Transverse colon (tissue), 4 donors: ENCODE data around the gene PTRH1.

Experiments
- POLR2AphosphoS5 ChIP-seq, 3 donors: sonication (generic); formaldehyde crosslinking; IDR thresholded peaks; one replicate each; pipeline ENCODE4 v1.6.1; 2016; ENCODE audit warnings: antibody characterized with exemption in 3 of 3
- TF ChIP-seq, protein P1 (sequence below), 5 experiments: fragments of 200-600 bp in 3 of 5; fragments of 450-650 bp in 2 of 5; sonication (generic) in 3 of 5; IDR thresholded peaks; 1 replicate in 2 of 5; 2 replicates in 3 of 5; pipeline ENCODE4 v1.5.1; 2016 to 2017; ENCODE audit warnings: antibody characterized with exemption in 5 of 5, inconsistent platforms in 3 of 5, mild to moderate bottlenecking in 2 of 5, moderate library complexity in 1 of 5

GRCh38 chr9:127739614-127740330, 24.3 kb upstream of the PTRH1 start:
- TF ChIP-seq POLR2AphosphoS5 (IDR thresholded peaks at IDR 0.05) = no peak
- TF ChIP-seq, protein P1, sequence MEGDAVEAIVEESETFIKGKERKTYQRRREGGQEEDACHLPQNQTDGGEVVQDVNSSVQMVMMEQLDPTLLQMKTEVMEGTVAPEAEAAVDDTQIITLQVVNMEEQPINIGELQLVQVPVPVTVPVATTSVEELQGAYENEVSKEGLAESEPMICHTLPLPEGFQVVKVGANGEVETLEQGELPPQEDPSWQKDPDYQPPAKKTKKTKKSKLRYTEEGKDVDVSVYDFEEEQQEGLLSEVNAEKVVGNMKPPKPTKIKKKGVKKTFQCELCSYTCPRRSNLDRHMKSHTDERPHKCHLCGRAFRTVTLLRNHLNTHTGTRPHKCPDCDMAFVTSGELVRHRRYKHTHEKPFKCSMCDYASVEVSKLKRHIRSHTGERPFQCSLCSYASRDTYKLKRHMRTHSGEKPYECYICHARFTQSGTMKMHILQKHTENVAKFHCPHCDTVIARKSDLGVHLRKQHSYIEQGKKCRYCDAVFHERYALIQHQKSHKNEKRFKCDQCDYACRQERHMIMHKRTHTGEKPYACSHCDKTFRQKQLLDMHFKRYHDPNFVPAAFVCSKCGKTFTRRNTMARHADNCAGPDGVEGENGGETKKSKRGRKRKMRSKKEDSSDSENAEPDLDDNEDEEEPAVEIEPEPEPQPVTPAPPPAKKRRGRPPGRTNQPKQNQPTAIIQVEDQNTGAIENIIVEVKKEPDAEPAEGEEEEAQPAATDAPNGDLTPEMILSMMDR (IDR thresholded peaks at IDR 0.05) = no peak
